Measurements from ENCODE around the gene RARB. TPM values are rescaled to one million over a fixed set of nuclear protein-coding genes. Genes with fewer than 3 reads are reported as not detected.

RARB gene
- total and polyA plus RNA-seq, 2 donors (not counting 3 experiments of a cell fraction or from before 2014, with no cell fraction given), result 15.3 to 23.4 TPM

GRCh38 chr3:25620493-25620892, 192.4 kb downstream of the RARB start:
- no peaks in the 10 kb centered on the region for H3K27me3 ChIP-seq (ENCODE audit: control insufficient read depth in 2 of 2, insufficient read depth in 2 of 2, low read length in 2 of 2)
- intact Hi-C loops (cut with micrococcal nuclease), result no loop called here
- ChIA-PET POLR2A (no interaction called here), CTCF (no interaction called here)
- H3K79me2 ChIP-seq (ENCODE audit: control insufficient read depth, insufficient read depth, low read length), result no peaks in the 10 kb centered on the region
- no TSS peak for BruUV-seq (replicated peaks)
- H3K4me3 ChIP-seq (replicated peaks in 1 of 3; ENCODE audit: insufficient read depth in 1 of 3, low read depth in 1 of 3, low read length in 3 of 3), result no peak overlapping the region
- dilution Hi-C loops (cut with MboI; ENCODE audit: extremely low pct_ligation_motif_present, low sequenced_read_pairs), result no loop called here
- no peak for DNase-seq (ENCODE audit: low read depth, low spot score)
- FAIRE-seq, result no peak
- no peak overlapping the region for H3K27ac ChIP-seq (ENCODE audit: insufficient read depth, low read depth, low read length)
- no peaks in the 10 kb centered on the region for H3K9me3 ChIP-seq (replicated peaks; ENCODE audit: control insufficient read depth, insufficient read depth, low read length)
- no peaks in the 10 kb centered on the region for H3K4me1 ChIP-seq (ENCODE audit: control insufficient read depth, extremely low read depth, insufficient read depth, low read length)
- no peak overlapping the region for H3K9ac ChIP-seq (replicated peaks; ENCODE audit: extremely low read depth, insufficient read depth, low read length)
- no peaks in the 10 kb centered on the region for H4K20me1 ChIP-seq (replicated peaks; ENCODE audit: control insufficient read depth, extremely low read depth, insufficient read depth, low read length)
- H3K36me3 ChIP-seq (ENCODE audit: control insufficient read depth in 2 of 2, extremely low read depth in 1 of 2, insufficient read depth in 2 of 2, low read length in 2 of 2), result peaks cover 4 to 14% of the 10 kb centered on the region in 2 experiments
- H2AFZ ChIP-seq (ENCODE audit: low read depth, low read length), result no peak overlapping the region
- no peaks in the 10 kb centered on the region for H3K9me1 ChIP-seq (replicated peaks; ENCODE audit: control insufficient read depth, extremely low read depth, insufficient read depth, low read length)
- H3K4me2 ChIP-seq (ENCODE audit: insufficient read depth, low read length), result no peak overlapping the region
- TF ChIP-seq POLR2AphosphoS5 (IDR thresholded peaks at IDR 0.05; ENCODE audit: insufficient read depth, low read depth, low read length), result no peak
- TF ChIP-seq MAX (IDR thresholded peaks at IDR 0.05; ENCODE audit: insufficient read depth, insufficient read length), result no peak
- no peak for TF ChIP-seq GATA2 (IDR thresholded peaks at IDR 0.05; ENCODE audit: insufficient read depth, insufficient read length, low read depth, low read length)
- TF ChIP-seq JUN (IDR thresholded peaks at IDR 0.05; ENCODE audit: borderline replicate concordance, insufficient read depth, insufficient read length, low read depth), result no peak
- no peak for TF ChIP-seq CTCF (IDR thresholded peaks at IDR 0.05; ENCODE audit: extremely low read depth in 1 of 2, insufficient read depth in 1 of 2, low read depth in 1 of 2, low read length in 2 of 2)
- no peak for TF ChIP-seq MYC (IDR thresholded peaks at IDR 0.05; ENCODE audit: low read depth, low read length)
- no peak for TF ChIP-seq EZH2 (IDR thresholded peaks at IDR 0.05; ENCODE audit: borderline replicate concordance, low read depth, low read length, severe bottlenecking)
- no peak for TF ChIP-seq FOS (IDR thresholded peaks at IDR 0.05; ENCODE audit: borderline replicate concordance, insufficient read depth, low read length)
- TF ChIP-seq POLR2A (IDR thresholded peaks at IDR 0.05; ENCODE audit: low read depth, low read length), result no peak
